Neural progenitor cell (in vitro differentiated cells): ENCODE data around the gene FAM216B.

ENCODE experiments used
- EZH2phosphoT487 ChIP-seq: fragments of 200-600 bp; sonication (generic); IDR thresholded peaks from 2 replicates; pipeline ENCODE4 v1.6.1; 2017; ENCODE audit warnings: antibody characterized with exemption
- TF ChIP-seq, protein P1 (sequence below): fragments of 200-600 bp; sonication (generic); IDR thresholded peaks from 2 replicates; pipeline ENCODE4 v1.5.1; 2017; ENCODE audit warnings: antibody characterized with exemption, mild to moderate bottlenecking

DNA sequence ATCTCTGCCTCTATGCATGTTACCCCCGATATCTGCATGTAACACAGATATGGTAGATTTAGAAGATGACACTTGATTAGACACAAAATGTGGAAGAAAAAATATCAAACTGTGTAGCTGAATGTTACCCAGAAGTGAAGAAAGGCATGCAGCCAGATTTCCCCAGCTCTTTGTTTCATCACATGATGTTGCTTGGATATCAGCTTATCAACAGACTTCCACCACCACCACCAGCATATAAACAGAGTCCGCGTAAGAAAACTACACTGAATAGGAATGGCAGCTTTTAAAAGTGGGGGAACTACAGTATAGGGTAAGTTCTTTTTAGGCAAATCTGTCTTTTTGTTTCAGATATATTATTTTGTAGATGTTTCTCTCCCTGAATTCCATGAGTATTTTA is at the start of gene FAM216B:
- TF ChIP-seq, protein P1, sequence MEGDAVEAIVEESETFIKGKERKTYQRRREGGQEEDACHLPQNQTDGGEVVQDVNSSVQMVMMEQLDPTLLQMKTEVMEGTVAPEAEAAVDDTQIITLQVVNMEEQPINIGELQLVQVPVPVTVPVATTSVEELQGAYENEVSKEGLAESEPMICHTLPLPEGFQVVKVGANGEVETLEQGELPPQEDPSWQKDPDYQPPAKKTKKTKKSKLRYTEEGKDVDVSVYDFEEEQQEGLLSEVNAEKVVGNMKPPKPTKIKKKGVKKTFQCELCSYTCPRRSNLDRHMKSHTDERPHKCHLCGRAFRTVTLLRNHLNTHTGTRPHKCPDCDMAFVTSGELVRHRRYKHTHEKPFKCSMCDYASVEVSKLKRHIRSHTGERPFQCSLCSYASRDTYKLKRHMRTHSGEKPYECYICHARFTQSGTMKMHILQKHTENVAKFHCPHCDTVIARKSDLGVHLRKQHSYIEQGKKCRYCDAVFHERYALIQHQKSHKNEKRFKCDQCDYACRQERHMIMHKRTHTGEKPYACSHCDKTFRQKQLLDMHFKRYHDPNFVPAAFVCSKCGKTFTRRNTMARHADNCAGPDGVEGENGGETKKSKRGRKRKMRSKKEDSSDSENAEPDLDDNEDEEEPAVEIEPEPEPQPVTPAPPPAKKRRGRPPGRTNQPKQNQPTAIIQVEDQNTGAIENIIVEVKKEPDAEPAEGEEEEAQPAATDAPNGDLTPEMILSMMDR, result no peak
- TF ChIP-seq EZH2phosphoT487, result no peak
